Heart left ventricle (tissue), 16 donors: ENCODE data around the gene C16orf86. TPM values are rescaled to one million over a fixed set of nuclear protein-coding genes. Genes with fewer than 3 reads are reported as not detected.
A peak's percentile ranks its signal among the peaks of the same experiment; 100 is the strongest.

ENCODE experiments used
- ATAC-seq, 4 donors: fragments of 200-7000 bp; cut with Tn5 transposase; one replicate each; pipeline ENCODE4 v1.9.1; 2020 to 2022; ENCODE audit warnings: moderate library complexity in 4 of 4, mild to moderate bottlenecking in 3 of 4, moderate number of reproducible peaks in 1 of 4
- DNase-seq, 5 donors: peaks; one replicate each; pipeline ENCODE4 v3.0.0-alpha.2; 2020
- H3K27ac ChIP-seq, 12 donors: fragments of 200-600 bp; sonication (generic) in 4 of 12; one replicate each; pipeline versions ENCODE4 v1.5.0 to v1.8.0; 2016 to 2022; ENCODE audit warnings: mild to moderate bottlenecking in 2 of 12
- H3K27me3 ChIP-seq, 9 donors: fragments of 200-600 bp; sonication (generic) in 2 of 9; one replicate each; pipeline versions ENCODE4 v1.5.1 to v1.8.0; 2016 to 2022; ENCODE audit warnings: mild to moderate bottlenecking in 3 of 9
- H3K36me3 ChIP-seq, 9 donors: fragments of 200-600 bp; sonication (generic) in 2 of 9; one replicate each; pipeline versions ENCODE4 v1.5.0 to v1.8.0; 2018 to 2022; ENCODE audit warnings: mild to moderate bottlenecking in 2 of 9
- H3K4me1 ChIP-seq, 12 donors: fragments of 200-600 bp; sonication (generic) in 4 of 12; one replicate each; pipeline versions ENCODE4 v1.5.0 to v1.8.0; 2016 to 2022; ENCODE audit warnings: mild to moderate bottlenecking in 3 of 12
- H3K4me3 ChIP-seq, 12 donors: fragments of 200-600 bp; sonication (generic) in 4 of 12; one replicate each; pipeline versions ENCODE4 v1.5.0 to v1.8.0; 2017 to 2022; ENCODE audit warnings: mild to moderate bottlenecking in 9 of 12, moderate library complexity in 4 of 12
- H3K9me3 ChIP-seq, 12 donors: fragments of 200-600 bp; sonication (generic) in 4 of 12; one replicate each; pipeline versions ENCODE4 v1.5.0 to v1.8.0; 2016 to 2022; ENCODE audit warnings: mild to moderate bottlenecking in 1 of 12
- POLR2A ChIP-seq, 2 donors: fragments of 450-650 bp; IDR thresholded peaks; one replicate each; pipeline ENCODE4 v1.6.1; 2017; ENCODE audit warnings: antibody characterized with exemption in 2 of 2, mild to moderate bottlenecking in 2 of 2, moderate library complexity in 2 of 2
- WGBS, 4 donors: extraction: QIAGEN DNeasy Blood & Tissue Kit in 2 of 4; methylation state at CpG; one replicate each; pipeline versions ENCODE4 v1.1.5 to v1.1.7; 2013 to 2018; 5-methylcytosine and 5-hydroxymethylcytosine counted together
- intact Hi-C, 10 donors: fragments of 100-400 bp; cut with DNase I; formaldehyde crosslinking; loops; one replicate each; pipeline versions ENCODE4 v1.11.1 to v1.14.2; 2022
- polyA plus RNA-seq, 2 donors: library from polyadenylated mRNA; stranded (reverse); fragments of 200-250 nt; gene quantifications; one replicate each; pipeline ENCODE4 v1.2.3, GENCODE V29; 2013
- total RNA-seq, 9 donors: library from RNA; depleted of rRNA in 2 of 9; stranded (reverse); fragments of >200 nt in 2 of 9; fragmentation: NEBNext Ultra II Directional in 3 of 9; extraction: Animal tissue kit (Norgen Biotek cat#: 25700) in 3 of 9; gene quantifications; one replicate each; pipeline versions ENCODE4 v1.1.0 to v1.2.4, GENCODE V29; 2016 to 2023
- TF ChIP-seq, protein P1 (sequence below), 12 donors: fragments of 200-600 bp; sonication (generic) in 4 of 12; IDR thresholded peaks; one replicate each; pipeline versions ENCODE4 v1.5.0 to v1.8.0; 2018 to 2022; ENCODE audit warnings: antibody characterized with exemption in 12 of 12, mild to moderate bottlenecking in 5 of 12
- donor health status: ischemic (EF 13 %, LVEDD 7.1; RV severe dilation, severe dysfunction).
- donor health status: healthy with polysubstance abuse.
- donor health status: DM: no; HTN: yes; CAD: no.
- donor health status: DM: no; HTN: no; CAD: no.
- donor health status: ischemic (EF 25% LVEDD 6.9; RV normal size, moderate dysfunction).
- donor health status: ischemic (EF 25% LVEDD 5.7; RV mildly dilated, moderate dysfunction).
- donor health status: healthy.
- donor health status: DM: yes; HTN: yes; CAD: no.
- donor health status: ischemic (EF 35%, LVEDD 5.7; RV mildly dilated, moderate dysfunction).
- donor health status: nonischemic (EF 11% LVEDD 7.7; RV severe dilation, severe dysfunction).
- donor health status: DM: yes; HTN: yes; CAD: no.
- donor health status: PGD.
- donor health status: ischemic (EF 29% LVEDD 5.4; RV normal size, mild dysfunction).
- donor health status: nonischemic (EF 23%, LVEDD 6.1; RV moderate dilation, normal function).

C16orf86 gene
- total and polyA plus RNA-seq, 11 donors, result 2.1 to 11.6 (median 4.3) TPM

DNA sequence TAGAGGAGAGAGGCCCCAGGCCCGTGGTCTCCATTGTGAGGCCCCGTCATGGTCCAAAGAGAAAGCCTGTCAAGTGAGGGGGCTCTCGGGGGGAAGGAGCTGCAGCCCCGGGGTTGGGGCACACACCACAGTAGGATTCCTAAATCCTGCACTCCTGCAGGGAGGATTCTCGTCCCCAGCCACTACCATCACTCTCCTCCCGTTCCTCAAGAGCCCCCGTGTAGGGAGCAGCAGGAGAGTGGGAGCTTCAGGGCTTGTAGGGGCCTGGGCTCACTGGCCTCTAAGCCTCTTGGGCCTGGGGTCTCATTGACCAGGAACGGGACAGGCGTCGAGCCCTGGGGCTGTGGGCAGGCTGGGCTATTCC is 821 bp downstream of the C16orf86 start:
- Histone ChIP-seq H3K27ac (peak overlapping the region; percentile 73 to 94 (median 89)), H3K9me3 (no peaks in the 10 kb centered on the region), H3K4me3 (peak overlapping the region; percentile 65 to 94 (median 77)), H3K36me3 (peaks cover 0 to 10% (median 0%) of the 10 kb centered on the region in 9 donors), H3K4me1 (peaks cover 4 to 34% (median 22%) of the 10 kb centered on the region in 12 donors), H3K27me3 (no peaks in the 10 kb centered on the region)
- intact Hi-C loops, result loop anchor here in 8 of 10 donors (2.0 to 10.0 kb wide), 5 partner anchors 105 to 167 kb away; partner anchors contain the start of gene CTCF (in 5 of the 8)
- ATAC-seq (no peak), DNase-seq (no peak)
- 23 to 40% (median 36%) methylated on average over 5 to 10 of the region's 10 CpGs for WGBS, 4 donors
- TF ChIP-seq POLR2A (IDR thresholded peaks at IDR 0.05), result no peak
- TF ChIP-seq, protein P1, sequence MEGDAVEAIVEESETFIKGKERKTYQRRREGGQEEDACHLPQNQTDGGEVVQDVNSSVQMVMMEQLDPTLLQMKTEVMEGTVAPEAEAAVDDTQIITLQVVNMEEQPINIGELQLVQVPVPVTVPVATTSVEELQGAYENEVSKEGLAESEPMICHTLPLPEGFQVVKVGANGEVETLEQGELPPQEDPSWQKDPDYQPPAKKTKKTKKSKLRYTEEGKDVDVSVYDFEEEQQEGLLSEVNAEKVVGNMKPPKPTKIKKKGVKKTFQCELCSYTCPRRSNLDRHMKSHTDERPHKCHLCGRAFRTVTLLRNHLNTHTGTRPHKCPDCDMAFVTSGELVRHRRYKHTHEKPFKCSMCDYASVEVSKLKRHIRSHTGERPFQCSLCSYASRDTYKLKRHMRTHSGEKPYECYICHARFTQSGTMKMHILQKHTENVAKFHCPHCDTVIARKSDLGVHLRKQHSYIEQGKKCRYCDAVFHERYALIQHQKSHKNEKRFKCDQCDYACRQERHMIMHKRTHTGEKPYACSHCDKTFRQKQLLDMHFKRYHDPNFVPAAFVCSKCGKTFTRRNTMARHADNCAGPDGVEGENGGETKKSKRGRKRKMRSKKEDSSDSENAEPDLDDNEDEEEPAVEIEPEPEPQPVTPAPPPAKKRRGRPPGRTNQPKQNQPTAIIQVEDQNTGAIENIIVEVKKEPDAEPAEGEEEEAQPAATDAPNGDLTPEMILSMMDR (IDR thresholded peaks at IDR 0.05), result no peak

DNA sequence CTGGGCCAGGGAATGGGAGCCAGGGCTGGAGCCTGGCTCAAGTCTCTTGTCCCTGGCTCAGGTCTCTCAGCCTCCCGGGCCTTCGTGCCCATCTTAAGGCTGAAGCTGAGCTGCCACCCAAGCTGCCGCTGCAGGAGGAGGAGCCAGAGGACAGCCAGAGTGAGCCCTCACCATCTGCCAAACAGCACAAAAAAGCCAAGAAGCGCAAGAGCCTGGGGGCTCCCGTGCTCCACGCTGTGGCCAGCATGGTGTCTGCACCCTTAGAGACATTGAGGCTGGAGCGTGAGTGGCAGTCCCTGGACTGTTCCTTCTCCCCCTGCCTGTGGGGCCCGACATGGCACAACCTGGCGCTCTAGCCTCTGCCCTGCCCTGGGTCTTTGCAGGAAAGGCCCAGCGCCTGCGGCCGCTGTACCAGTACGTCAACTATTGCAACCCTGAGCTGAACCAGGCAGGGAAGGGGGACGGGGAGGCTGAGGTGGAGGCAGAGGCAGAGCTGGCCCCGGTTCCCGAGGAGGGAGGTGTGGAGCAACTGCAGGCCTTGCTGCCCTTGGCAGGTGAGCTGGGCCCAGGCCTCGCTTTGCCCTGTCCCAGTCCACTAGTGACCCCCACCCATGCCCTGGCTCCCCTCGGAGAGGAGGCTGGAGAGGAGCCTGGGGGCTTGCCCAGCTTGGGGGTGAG is 1.3 kb downstream of the C16orf86 start:
- H3K27me3 ChIP-seq, result no peaks in the 10 kb centered on the region
- DNase-seq (peak; percentile 84 to 91 (median 89)), ATAC-seq (peak; percentile 83 to 91 (median 85))
- H3K27ac ChIP-seq, result peak overlapping the region in 11 of 12 donors; percentile 85 to 94 (median 89)
- intact Hi-C loops, result loop anchor here (1.0 to 10.0 kb wide), 8 partner anchors 105 to 167 kb away; partner anchors contain the start of gene CTCF (in 6 of the 10)
- TF ChIP-seq POLR2A (IDR thresholded peaks at IDR 0.05), result peak in 1 of 2 donors; percentile 6
- TF ChIP-seq, protein P1 (IDR thresholded peaks at IDR 0.05), result peak; percentile 66 to 94 (median 84)
- no peaks in the 10 kb centered on the region for H3K9me3 ChIP-seq
- peak overlapping the region in 10 of 12 donors; percentile 65 to 94 (median 84) for H3K4me3 ChIP-seq
- peaks cover 0 to 8% (median 0%) of the 10 kb centered on the region in 9 donors for H3K36me3 ChIP-seq
- WGBS, 4 donors, result 14 to 25% (median 20%) methylated on average over 8 to 18 of the region's 18 CpGs
- H3K4me1 ChIP-seq, result peaks cover 5 to 39% (median 28%) of the 10 kb centered on the region in 12 donors

DNA sequence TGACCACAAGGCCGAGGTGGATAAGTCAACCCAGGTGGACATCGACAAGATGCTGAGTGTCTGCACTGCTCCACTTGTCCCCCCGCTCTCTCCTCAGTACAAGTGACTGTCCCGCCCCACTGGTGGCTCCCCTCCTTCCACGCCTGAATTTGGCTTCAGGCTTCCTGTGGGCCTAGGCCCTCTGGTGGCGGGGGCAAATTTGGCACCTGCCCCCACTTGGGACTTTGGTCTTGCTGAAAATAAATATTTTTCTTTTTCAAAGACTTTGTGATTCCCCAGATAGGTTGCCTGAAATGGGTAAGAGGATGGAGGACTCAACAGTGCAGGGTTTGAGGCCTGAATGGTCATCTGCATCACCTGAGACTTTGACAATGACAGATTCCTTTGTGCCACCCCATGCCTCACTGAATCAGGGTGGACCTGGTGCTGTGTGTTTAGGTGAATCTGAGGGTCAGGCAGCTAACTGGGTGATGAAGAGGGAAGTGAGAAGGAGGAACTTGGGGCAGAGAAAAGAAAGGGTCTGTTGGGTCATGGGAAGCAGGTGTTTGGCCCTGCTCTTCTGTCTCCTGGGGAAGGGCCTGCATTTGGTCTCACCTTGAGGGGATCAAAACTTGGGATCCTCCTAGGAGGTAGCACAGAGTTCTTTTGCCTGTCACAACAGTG is 2.0 kb downstream of the C16orf86 start:
- peaks cover 9 to 46% (median 34%) of the 10 kb centered on the region in 12 donors for H3K4me1 ChIP-seq
- DNase-seq (peak in 1 of 5 donors; percentile 27), ATAC-seq (no peak)
- WGBS, 4 donors, result 76 to 98% (median 88%) methylated on average over 3 to 6 of the region's 6 CpGs
- no peak overlapping the region for H3K4me3 ChIP-seq
- H3K9me3 ChIP-seq, result no peaks in the 10 kb centered on the region
- no peaks in the 10 kb centered on the region for H3K27me3 ChIP-seq
- peak overlapping the region in 4 of 12 donors; percentile 87 to 94 (median 91) for H3K27ac ChIP-seq
- TF ChIP-seq, protein P1 (IDR thresholded peaks at IDR 0.05), result peak in 1 of 12 donors; percentile 22
- TF ChIP-seq POLR2A (IDR thresholded peaks at IDR 0.05), result no peak
- intact Hi-C loops, result loop anchor here in 9 of 10 donors (1.0 to 10.0 kb wide), 8 partner anchors 106 to 166 kb away; partner anchors contain the start of gene CTCF (in 4 of the 9)
- peaks cover 0 to 3% (median 0%) of the 10 kb centered on the region in 9 donors for H3K36me3 ChIP-seq
